Esophagus muscularis mucosa (tissue), 4 donors: ENCODE results near the gene SH3RF3.

Source experiments
- EP300 ChIP-seq: sonication (generic); formaldehyde crosslinking; IDR thresholded peaks from one replicate; pipeline ENCODE4 v1.6.1; 2017; ENCODE audit warnings: antibody characterized with exemption
- POLR2A ChIP-seq: fragments of 450-650 bp; IDR thresholded peaks from one replicate; pipeline ENCODE4 v1.6.1; 2017; ENCODE audit warnings: antibody characterized with exemption, moderate library complexity, mild to moderate bottlenecking, low read depth
- POLR2AphosphoS5 ChIP-seq, 2 donors: sonication (generic); formaldehyde crosslinking; IDR thresholded peaks; one replicate each; pipeline ENCODE4 v1.6.1; 2017; ENCODE audit warnings: antibody characterized with exemption in 2 of 2
- TF ChIP-seq, protein P1 (sequence below), 3 experiments: fragments of 200-600 bp in 2 of 3; fragments of 450-650 bp in 1 of 3; sonication (generic) in 2 of 3; IDR thresholded peaks; one replicate each; pipeline ENCODE4 v1.5.1; 2017 to 2019; ENCODE audit warnings: antibody characterized with exemption in 3 of 3, mild to moderate bottlenecking in 2 of 3, moderate library complexity in 1 of 3

DNA sequence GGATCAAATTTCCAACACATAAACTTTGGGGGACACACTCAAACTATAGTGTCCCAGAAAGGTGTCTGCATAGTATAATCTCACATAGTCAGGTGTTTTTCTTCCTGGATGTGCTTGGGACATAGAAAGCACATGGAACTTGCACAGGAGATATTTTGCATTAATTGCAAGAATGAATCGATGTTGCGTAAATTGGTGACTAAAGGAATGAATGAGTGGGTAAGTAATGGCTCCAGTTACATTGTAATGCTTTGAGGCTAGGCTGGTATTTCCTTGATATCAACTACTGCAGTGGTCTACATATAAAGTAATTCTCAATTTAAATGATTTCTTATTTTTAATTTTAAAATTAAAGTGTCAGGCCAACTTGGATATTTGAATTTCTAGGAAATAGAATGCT, 53.4 kb downstream of the SH3RF3 start:
- no peak for TF ChIP-seq POLR2AphosphoS5 (IDR thresholded peaks at IDR 0.05)
- no peak for TF ChIP-seq POLR2A
- TF ChIP-seq, protein P1, sequence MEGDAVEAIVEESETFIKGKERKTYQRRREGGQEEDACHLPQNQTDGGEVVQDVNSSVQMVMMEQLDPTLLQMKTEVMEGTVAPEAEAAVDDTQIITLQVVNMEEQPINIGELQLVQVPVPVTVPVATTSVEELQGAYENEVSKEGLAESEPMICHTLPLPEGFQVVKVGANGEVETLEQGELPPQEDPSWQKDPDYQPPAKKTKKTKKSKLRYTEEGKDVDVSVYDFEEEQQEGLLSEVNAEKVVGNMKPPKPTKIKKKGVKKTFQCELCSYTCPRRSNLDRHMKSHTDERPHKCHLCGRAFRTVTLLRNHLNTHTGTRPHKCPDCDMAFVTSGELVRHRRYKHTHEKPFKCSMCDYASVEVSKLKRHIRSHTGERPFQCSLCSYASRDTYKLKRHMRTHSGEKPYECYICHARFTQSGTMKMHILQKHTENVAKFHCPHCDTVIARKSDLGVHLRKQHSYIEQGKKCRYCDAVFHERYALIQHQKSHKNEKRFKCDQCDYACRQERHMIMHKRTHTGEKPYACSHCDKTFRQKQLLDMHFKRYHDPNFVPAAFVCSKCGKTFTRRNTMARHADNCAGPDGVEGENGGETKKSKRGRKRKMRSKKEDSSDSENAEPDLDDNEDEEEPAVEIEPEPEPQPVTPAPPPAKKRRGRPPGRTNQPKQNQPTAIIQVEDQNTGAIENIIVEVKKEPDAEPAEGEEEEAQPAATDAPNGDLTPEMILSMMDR (IDR thresholded peaks at IDR 0.05): no peak
- no peak for TF ChIP-seq EP300
